ENCODE results near the gene ING5.
"Not testable (repeated sequence)": the region's sequence is repeated elsewhere in the genome, so short reads cannot be mapped to it uniquely, and the experiment has no call there.

The ING5 gene

DNA sequence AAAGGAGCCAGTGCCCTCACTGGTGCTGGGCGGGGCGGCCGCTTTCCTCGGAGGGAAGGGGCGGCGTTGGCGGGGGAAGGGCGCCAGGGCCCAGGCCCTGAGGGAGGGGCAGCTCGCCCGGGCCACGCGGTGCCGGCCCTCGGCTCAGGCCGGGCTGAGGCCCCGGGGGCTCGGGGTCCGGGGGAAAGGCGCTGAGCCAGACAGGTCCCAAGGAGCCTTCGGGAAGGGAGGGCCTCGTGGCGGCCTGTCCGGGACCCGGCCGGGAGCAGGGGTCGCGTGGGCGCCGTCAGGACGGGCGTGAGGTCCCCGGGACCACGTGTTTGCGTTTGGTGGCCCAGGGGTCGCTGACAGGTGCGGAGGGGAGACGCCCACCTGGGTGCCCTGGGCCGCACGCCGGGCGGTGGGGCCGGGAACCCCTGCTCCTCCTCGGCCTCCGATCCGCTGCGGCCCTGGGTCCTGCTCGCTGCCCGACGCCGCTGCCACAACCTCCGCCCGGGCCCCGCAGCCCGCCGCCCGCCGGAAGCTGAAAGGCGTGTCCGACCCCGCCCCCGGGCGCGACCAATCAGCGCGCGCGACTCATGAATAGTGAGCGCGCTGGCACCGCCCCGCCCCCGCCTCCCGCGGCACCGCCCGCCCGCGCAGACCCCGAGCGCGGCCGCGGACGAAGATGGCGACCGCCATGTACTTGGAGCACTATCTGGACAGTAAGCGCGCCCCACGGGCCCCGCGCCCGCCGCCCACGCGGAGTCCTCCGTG lies at the start of gene ING5:
Gene ING5 (plus strand): TSS at position 641 of the 756 bp plus-strand sequence. CDS start 27 bp downstream, at position 668.
- no peak for FAIRE-seq

DNA sequence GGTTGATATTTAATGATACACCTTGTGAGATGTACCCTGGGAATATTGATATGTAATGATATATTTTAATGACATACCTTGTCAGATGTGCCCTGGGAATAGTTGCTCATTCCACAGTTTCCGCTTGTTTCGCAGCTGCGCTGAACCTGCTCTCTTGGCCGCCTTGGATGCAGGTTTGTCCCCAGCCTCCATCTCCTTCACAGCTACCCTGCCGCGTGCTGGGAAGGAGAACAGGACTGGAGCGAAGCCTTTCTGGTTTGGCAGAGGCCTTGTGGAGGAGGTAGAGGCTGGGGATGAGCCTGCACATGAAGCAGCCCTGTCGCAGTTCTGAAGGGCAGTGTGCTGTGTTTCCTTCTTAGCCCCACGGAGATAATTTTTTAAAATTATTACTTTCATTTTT lies 49.7 kb upstream of the ING5 start:
- no peak for FAIRE-seq

GRCh38 chr2:241652722-241653121 lies 49.1 kb upstream of the ING5 start:
- no peak for FAIRE-seq

DNA sequence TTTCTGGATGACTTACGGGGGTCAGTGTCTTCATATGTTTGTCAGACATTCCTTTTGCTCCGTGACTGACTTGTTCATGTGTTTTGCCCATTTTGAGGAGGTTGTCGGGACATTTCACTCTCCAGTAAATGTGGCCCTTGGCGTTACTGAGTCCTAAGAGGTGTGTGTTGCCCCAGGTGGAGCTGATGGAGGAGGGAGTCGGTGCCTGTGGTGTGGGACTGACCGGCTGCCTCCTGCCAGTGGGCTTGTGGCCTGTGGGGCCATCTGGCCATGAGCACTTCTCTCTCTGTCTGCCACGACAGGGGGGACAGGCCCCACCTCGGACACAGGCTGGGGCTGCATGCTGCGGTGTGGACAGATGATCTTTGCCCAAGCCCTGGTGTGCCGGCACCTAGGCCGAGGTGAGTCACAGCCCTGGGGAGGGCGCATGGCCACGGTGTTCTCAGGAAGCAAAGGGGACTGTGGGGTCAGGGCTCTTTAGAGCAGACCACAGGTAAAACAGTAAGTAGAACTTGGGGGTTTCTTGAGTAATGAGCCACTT lies 48.6 kb upstream of the ING5 start:
- FAIRE-seq, result no peak

- no peak for FAIRE-seq
Observed at GRCh38 chr2:241654551-241654950, 47.3 kb upstream of the ING5 start.

GRCh38 chr2:241655516-241656189 lies 46.2 kb upstream of the ING5 start:
- no peak for FAIRE-seq

DNA sequence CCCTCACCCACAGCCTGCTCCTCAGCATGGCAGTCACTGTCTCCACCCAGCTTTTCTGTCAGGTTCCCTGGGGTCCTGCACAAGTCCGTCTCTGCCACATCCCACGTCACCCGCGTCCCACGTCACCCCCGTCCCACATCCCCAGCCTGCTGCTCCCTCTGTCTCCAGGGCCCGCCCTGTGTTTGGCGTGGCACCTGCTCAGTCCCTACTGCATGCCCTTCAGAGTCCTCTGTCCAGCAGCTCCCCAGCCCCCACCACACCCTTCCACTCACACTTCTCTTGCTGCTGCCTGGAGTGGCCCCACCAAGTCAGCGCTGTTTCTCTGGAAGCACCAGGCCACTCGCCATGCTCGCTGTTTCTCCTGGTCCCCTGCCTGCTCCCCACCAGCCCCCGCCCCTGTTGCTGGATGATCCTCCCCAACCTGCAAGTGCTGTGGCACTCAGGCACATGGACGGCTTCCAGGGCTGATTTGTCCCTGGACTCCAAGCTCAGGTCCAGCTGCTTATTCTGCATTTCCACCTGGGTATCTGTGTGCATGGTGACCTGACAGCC lies 45.6 kb upstream of the ING5 start:
- no peak for FAIRE-seq

DNA sequence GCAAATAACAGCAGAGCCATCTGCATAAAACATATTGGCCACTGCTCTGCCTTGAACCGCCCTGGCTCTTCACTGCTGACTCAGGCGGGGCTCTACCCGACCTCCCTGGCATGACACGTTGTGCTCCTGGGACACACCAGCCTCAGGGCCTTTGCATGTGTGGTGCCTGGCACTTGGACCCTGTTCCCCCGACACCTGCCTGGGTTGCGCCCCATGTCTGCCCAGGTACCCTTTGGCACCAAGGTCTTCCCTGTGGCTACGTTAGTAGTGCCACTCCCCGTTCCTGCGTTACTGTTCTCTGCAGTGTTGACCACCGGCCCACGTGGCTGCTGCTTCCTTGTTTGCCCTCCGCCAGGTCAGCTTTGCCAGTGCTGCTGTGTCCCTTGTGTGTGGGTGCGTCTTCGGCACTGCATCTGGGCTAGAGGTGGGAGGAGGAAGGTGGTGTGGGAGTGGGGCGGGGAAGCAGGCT lies 44.0 kb upstream of the ING5 start:
- FAIRE-seq, result no peak

- no peak for FAIRE-seq
Observed at GRCh38 chr2:241658296-241658695, 43.5 kb upstream of the ING5 start.

- FAIRE-seq, result no peak
Observed at GRCh38 chr2:241659150-241659739, 42.6 kb upstream of the ING5 start.

DNA sequence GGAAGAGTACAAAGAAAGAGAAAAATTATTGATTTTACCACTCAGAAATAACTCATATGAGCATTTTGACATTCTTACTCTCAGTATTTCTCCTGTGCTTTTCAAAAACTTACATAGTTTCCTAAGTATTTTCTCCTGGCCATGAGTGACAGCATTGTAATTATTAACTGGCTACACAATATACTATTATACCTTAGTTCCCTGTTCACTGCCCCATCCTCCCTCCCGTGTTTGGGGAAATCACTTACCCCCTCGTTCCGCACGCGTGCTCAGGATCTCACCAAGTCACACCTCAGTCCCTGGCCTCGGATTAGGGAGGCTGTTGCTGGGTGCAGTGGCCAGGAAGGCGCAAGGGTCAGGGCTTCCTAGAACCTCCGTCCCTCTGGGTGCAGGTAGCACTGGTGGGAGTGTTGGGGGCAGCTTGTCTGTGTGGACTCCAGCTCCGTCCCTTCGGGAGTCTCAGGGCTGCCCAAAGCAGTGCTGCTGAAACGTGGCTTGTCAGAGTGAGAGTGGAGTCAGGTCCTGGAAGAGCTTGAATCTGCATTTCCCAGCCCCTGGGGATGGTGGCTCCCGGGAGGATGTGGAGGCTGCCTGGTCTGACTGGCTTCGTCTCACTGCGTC lies 41.1 kb upstream of the ING5 start:
- FAIRE-seq, result no peak

DNA sequence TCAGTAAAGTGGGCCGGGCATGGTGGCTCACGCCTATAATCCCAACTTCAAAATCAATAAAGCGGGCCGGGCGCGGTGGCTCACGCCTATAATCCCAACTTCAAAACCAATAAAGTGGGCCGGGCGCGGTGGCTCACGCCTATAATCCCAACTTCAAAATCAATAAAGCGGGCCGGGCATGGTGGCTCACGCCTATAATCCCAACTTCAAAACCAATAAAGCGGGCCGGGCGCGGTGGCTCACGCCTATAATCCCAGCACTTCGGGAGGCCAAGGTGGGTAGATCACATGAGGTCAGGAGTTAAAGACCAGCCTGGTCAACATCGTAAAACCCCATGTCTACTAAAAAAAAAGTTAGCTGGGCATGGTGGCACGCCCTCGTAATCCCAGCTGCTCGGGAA lies 39.1 kb upstream of the ING5 start:
- not testable (repeated sequence) for FAIRE-seq

DNA sequence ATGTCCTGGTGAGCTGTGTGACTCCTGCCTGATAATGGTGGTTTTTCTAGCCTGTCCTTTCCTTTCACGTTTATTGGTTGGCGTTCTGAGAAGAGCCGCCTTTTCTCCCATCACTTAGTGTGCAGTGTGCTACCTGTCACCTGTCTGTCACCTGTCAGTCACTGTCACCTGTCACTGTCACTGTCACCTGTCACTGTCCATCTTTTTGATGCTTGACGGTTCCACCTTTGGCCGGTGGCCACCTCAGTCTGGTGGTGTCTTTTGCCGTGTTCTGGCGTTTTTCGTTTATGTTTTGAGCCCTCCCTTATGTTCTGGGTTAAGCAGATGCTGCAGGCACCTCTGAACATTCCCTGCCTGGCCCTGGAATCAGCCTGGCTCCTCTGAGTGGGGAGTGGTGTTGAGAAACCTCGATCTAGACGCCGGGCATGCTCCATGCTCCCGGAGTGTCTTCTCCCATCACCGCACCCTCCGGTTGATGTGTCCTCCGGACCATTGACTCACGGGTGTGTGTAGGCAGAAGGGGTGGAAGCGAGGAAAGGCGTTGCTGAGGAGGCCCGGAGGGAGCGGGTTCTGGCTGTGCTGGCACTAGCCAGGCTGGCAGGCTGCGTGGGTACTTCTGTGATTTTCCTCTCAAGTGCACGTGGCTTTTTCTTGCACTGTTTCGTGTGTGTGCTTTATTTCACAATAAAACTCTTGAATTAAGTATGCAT lies 36.0 kb upstream of the ING5 start:
- FAIRE-seq, result no peak

DNA sequence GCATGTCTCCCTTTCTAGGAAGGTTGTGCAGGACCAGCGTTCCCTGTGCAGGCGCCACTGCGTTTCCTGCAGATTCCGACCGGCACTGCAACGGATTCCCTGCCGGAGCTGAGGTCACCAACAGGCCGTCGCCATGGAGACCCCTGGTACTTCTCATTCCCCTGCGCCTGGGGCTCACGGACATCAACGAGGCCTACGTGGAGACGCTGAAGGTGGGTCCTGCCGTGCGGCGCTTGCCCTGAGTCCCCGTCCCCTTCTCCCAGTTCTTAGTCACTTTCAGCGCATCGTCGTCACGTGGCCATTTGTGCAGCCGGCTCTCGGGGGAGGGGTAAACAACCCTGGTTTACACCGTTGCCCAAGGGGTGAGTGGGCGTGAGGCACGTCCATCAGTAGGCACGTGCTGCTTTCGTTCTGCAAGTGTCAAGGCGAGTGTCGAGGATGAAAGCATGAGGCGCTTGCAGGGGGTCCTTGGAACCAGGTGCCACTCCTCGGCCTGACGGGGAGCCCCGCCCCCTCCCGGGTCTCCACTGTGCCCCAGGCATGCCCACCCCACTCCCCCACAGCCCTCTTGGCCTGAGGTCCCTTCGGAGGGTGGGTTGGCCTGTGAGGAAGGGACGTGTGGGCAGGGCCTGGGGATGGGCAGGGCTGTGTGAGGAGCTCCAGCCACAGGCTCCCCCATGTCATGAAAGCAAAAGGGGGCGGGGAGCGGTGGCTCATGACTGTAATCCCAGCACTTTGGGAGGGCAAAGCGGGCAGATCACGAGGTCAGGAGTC lies 35.0 kb upstream of the ING5 start:
- no peak for FAIRE-seq

GRCh38 chr2:241668354-241668753 lies 33.5 kb upstream of the ING5 start:
- FAIRE-seq, result no peak

GRCh38 chr2:241668839-241669238 lies 33.0 kb upstream of the ING5 start:
- FAIRE-seq, result no peak

DNA sequence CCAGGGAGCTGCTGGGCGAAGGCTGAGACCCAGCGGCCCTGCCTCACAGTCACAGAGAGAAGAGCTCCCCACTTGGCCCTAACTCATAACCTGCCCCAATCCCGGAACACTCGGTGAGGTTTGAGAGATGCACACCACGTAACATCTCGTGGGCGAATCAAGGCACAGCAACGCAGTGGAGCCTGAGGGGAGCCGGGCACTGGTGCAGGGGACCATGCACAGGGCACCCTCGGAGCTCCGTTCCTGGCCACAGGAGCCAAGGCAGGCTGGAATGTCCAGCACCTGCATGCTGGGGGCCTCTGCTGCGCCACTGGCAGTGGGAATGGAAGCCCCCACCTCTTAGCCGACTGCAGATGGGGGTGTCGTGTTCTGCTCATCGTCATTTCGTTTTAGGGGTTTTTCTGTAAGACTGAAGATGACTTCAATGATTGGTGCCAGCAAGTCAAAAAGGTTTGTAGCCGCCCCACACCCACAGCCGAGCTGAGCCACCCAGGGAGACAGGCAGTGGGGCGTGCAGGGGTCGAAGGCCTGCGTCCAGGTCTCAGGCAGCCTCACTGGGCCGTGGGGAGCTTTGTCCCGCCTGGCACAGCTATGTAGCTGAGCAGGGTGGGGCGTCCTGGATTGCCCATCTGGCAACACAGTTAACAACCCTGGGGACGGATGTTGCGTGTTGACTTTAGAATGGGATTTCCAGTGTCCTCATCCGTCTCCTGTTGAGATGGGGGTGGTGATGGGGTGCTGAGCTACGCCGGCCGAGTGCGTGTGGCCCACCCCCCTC lies 31.3 kb upstream of the ING5 start:
- FAIRE-seq, result no peak

DNA sequence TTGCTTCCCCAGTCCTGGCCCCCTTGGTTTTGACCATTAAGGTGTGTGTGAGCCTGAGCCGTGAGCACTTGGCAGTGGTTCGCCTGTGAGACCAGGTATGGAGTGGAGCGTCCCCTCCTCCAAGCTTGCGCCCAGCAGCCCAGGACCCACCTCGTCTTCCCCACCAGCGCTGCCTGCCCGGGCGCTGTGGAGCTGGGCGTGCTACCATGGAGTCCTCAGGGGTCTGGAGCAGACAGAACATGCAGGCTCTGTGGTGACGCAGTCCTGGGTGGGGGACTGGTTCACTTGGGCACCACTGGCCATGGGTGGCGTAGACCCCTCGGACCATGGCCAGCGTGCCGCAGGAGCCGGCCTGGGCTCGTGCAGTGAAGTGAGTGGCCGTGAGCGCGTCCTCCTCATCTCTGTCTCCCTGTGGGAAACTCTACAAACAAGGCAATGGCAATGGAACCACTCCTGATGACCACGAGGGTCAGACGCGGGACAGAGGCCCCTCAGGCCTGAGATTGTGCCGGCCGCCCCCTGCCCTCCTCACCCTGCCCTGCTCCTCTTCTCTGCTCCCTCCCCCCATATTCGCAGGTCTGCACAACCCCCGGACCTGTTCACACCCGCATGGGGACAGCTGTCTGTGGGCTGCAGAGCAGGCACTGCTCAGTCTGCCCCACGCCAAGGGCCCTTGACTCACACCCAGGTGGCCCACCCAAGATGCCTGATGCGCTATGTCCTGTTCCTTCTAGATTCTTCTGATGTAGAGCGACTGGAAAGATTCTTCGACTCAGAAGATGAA lies 30.2 kb upstream of the ING5 start:
- no peak for FAIRE-seq

- FAIRE-seq, result no peak
Observed at GRCh38 chr2:241672243-241673188, 29.3 kb upstream of the ING5 start.

All from G401.6 (cell line).